NCI-H1417 (cell line): ENCODE measurements around the gene LFNG.
"Not testable (repeated sequence)": the region's sequence is repeated elsewhere in the genome, so short reads cannot be mapped to it uniquely, and the experiment has no call there.

Experiments used
- DNase-seq, 3 experiments: peaks; one replicate each; lab custom pipeline; 2025; lab: John Stamatoyannopoulos, UW

Gene LFNG

DNA sequence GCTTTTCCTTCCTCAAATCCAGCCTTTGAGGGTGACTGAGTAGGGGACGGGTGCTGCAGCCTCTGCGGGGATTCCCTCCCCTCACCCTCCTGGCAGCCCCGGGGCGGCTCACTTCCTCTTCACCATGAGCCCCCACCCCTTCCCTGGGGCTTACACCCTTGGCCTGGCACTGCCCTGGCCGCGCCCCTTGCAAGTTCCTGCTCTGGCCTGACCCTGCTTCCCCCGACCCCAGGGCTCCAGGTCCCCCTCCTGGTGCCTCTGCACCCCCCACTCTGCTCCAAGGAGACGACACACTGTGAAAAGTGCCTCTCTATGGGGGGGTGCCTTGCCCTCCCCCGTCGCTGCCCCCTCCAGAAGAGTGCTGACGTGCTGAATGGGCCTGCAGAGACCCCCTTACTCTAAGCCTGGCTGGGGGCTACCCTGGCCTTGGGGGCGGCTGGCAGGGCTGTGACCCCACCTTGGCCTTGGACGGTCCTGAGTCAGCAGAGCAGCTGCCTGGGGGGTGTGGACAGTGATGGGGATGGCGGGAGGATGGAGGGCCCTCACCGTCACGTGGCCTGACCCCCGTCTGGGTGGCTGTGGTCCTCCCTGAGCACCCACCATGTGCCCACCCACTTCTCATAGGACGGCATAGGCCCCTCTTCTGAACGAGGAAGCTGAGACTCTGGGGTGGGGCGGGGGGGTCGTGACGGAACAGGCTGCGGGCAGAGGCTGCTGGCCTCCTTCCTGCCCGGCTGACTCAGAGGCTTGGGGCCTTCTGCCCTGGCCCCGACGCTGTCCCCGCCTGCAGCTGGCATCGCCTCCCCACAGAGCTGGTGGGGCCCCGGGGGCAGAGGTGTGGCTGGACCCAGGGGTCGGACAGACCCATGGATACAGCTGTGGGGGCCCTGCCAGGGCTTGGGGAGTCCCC lies 9.8 kb downstream of the LFNG start:
- peak in 2 of 3 experiments; percentile 26 to 31 for DNase-seq

DNA sequence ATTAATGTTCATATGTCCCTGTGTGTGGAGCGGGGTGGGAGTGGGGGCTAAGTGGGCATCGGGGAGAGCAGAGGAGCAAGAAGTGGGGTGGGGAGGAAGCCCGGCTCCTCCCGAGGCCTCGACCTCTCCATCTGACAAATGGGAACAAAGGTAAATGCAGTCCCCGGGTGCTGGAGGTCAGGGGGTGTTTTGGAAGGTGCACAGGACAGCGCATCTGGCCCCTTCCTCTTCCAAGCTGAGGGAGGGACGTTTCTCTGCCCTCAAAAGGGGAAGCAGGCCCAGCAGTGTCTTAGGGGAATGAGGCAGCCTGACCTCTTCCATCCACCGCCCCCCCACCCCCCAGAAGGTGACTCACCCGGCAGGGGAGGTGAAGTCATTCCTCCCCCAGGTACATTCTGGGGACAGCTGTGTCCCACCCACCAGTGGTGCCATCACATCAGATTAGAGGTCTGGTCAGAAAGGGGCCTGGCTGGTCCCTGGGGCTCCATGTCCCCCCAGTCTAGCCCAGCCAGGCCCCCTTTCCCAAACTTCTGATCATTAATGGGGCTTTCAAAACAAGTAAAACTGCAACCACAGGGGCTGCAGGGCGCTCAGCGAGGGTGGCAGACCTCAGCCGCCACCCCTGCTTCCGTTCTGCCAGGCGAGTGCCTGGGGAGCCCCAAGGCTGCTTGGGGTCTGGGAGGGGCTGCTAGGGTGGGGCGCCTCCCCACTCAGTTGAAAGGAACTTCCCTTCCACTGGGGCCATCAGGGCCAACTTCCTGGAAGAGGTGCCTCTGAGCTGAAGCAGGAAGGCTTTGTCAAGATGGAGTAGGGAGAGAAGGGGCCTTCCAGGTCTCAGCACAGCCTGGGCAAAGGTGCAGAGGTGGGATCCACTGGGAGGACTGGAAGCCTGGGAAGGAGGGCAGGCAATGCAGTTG lies 10.8 kb downstream of the LFNG start:
- DNase-seq = peak in 2 of 3 experiments; percentile 66

DNA sequence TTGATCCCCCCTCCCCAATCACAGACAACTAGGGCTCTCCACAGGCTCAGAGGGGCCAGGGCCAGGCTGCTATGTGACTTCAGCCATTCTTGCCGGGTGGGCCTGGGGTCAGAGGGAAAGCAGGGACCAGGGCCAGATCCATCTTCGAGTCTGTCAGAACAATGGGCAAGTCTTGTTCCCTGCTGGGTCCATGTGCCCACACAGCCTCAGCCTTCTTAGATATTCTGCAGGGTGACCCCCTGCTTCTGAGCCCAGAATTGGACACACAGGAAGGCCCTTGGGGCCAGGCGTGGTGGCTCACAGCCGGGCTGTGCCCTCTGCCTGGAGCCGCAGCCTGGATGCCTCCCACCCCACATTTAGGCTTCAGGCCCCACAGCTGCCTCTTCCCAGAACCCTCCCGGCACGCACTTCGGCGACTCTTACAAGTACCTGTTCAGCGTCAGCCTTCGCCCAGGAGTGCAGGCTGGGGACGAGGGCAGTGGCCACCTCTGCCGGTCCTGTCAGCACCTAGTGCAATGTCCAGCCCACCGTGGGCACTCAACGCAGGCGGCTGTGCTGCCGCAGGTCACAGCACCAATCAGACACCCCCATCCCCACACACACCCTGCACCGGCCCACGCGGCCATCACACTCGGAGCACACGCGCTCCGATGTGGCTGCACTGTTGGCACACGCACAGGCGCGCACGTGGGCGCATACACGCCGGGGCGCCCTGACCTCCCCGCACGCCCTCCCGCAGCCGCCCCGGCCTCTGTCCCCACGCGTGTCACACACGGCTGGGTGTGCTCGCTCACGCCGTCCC lies 11.6 kb downstream of the LFNG start:
- peak; percentile 46 to 71 (median 66) for DNase-seq

DNA sequence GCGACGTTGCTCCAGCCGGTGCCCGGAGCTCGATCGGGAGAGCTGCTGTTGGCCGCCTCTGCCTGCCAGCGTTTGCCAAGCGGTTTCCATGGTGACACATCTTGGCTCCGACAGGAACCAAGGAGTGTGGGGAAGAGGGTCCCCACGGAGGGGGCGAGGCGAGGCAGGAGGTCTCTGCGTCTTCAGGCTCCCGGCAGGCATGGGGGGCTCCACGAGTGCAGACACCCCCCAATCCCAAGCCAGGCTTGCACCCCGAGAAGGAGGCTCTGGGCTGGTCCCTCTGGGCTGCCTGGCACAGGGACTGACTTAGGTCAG lies 12.2 kb downstream of the LFNG start:
- DNase-seq = peak in 2 of 3 experiments; percentile 66 to 67

DNA sequence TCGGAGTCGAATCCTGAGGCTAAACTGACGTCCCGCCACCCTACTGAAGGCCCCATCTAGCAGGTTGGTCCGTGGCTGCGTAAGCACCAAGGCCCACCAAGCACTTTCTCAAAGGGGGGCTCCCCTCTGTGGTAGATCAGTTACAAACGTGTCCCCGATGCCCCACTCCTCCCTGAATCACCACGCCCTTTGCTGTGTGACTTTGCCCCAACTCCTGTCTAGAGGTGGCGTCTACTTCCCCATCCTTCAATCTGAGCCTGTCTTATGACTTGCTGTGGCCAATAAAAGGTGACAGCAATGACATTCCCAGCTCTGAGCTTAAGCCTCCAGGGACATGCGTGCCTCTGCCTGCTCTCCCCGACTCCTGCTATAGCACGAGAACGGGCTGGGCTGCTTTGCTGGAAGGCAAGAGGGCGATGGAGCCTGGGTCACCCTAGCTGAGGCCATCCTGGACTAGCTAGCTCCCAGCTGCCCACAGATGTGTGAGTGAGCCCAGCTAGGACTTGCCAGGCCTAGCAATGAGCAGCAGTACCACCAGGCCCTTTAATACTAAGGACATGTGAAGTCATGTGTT lies 12.7 kb downstream of the LFNG start:
- DNase-seq = peak in 2 of 3 experiments; percentile 51 to 52

DNA sequence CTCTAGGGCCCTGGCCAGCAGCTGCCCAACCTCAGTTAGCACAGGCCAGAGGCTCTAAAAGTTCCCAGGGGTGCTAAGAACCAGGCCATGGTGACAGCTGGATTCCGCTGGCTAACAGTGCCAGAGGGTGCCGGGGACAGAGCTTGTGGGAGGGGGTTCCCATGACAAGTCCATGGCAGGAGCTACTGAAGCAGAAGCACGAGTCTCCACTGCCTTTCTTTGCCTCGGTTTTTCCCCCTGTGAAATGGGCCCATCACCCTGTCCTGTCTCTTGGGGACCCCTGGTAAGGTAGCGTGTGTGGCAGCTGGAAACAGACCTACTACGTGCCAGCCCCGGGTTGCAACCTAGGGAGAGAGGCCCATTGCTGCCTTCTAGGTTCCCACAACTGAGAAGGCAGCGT lies 13.2 kb downstream of the LFNG start:
- DNase-seq = peak in 1 of 3 experiments; percentile 29

DNA sequence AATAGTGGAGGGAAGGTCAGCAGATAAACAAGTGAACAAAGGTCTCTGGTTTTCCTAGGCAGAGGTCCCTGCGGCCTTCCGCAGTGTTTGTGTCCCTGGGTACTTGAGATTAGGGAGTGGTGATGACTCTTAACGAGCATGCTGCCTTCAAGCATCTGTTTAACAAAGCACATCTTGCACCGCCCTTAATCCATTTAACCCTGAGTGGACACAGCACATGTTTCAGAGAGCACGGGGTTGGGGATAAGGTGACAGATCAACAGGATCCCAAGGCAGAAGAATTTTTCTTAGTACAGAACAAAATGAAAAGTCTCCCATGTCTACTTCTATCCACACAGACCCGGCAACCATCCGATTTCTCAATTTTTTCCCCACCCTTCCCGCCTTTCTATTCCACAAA lies 14.0 kb downstream of the LFNG start:
- DNase-seq = not testable (repeated sequence)

DNA sequence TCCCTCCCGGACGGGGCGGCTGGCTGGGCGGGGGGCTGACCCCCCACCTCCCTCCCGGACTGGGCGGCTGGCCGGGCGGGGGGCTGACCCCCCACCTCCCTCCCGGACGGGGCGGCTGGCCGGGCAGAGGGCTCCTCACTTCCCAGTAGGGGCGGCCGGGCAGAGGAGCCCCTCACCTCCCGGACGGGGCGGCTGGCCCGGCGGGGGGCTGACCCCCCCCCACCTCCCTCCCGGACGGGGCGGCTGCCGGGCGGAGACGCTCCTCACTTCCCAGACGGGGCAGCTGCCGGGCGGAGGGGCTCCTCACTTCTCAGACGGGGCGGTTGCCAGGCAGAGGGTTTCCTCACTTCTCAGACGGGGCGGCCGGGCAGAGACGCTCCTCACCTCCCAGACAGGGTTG lies 14.6 kb downstream of the LFNG start:
- DNase-seq = not testable (repeated sequence)

DNA sequence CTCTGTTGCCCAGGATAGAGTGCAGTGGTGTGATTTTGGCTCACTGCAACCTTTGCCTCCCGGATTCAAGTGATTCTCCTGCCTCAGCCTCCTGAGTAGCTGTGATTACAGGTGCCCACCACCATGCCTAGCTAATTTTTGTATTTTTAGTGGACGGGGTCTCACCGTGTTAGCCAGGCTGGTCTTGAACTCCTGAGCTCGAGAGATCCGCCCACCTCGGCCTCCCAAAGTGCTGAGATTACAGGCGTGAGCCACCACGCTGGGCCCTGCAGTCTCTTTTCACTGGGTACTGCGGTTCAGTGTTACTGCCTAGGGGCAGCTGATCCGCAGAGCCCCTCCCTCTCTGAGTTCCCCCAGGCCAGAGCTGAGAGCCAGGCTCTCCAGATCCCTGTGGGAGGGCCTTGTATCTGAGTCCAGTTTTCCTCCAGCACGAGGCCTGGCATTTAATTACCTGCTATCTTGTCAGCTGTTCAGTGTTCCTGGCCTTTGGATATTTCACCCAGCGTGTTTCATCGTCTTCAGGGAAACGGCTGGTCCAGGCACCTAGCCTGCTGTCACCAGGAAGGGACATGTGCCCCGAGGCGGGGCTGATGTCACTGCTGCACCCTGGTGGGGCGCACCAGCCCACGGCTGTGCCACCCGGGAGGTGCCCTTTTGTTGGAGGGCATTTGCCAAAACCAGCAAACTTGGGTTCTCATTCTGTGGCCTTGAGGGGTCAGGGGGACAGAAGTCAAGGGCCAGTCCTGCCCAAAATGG lies 16.5 kb downstream of the LFNG start:
- DNase-seq = peak in 2 of 3 experiments; percentile 53 to 82

DNA sequence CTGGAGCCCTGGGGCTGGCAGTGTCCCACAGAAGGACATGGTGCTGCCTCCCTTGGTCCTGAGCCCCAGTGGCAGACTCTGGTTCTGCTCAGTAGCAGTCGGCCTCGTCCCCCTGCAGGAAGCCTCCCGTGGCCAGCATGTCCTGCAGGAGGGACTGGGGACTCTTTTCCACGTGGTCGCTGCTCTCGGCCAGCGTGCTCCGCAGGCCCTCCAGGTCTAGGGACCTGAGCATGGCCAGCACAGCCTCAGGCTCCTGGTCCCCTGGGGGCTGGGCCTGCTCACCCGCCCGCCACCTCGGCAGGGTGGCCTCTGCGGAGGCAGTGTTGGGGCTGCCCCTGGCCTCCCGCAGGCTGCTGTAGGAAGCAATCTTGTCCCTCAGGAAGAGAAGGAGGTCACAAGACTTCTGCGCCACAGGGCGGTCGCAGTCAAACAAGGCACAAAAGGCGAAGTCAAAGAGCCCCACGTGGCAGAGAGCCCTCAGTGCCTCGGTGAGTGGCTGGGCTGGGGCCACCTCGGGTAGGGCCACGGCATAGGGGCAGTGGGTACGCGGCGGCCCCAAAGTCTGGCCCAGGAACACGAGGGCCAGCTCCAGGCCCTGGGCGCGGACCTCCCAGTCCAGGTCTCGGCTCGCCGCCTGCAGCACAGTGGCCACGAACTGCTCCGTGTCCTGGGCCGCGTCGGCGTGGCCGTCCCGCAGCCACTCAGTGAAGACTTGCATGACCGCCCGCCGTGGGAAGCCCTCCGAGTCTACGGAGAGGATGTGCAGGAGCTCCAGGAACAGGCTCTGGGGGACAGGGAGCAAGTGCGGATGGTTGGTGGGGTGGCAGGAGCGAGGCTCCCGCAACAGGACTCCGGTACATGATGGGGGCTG lies 18.6 kb downstream of the LFNG start:
- no peak for DNase-seq

DNA sequence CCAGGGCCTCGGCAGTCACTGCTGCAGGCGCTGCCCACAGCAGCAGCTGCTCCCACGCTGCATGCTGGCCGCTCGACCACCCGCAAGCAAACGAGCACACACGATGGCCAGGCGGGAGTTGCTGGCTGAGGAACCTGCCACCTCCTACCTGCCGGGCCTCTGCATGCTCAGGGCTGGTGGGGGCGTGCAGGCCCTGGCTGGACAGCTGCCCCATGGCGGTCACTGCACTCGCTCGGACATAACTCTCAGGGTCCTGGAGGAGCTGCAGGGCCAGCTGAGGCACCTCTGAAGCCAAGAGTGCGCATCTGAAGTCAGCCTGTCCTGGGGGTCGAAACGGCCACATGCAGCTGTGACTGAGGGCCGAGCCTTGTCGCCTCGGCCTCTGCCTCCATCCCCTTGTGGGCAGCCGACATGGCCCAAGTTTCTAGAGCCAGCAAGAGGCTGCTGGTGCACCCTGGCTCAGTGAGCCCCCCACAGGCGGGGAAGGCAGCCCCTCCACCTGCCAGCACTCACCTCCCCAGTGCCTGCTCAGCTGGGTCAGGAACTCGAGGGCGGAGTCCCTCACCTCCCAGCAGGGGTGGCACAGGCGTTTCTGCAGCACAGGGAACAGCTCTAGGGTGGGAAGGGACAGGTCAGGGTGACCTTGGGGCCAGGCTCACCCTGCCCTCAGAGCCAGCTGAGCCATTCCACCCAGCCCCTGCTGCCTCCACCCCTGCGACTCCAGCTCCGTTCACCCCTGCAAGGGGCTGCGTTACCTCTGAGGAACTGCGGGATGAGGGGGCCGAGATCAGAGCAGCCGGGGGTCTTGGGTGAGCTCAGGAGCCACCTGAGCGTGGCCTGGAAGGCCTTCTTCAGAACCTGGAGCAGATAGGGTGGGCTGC lies 19.7 kb downstream of the LFNG start:
- no peak for DNase-seq

DNA sequence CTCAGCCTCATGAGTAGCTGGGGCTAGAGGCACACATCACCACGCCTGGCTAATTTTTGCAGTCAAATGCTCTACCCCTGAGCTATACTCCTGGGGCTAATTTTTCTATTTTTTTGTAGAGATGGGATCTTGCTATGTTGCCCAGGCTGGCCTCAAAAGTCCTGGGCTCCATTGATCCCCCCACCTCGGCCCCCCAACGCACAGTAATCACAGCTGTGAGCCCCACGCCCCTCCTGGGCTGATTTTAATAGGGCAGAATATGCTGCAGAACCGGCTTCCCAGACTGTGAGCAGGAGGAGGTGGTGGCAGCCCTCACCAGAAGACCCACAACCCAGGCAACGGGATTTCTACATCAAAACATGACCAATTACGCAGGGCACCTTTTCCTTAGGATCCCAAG lies 20.6 kb downstream of the LFNG start:
- DNase-seq = no peak

DNA sequence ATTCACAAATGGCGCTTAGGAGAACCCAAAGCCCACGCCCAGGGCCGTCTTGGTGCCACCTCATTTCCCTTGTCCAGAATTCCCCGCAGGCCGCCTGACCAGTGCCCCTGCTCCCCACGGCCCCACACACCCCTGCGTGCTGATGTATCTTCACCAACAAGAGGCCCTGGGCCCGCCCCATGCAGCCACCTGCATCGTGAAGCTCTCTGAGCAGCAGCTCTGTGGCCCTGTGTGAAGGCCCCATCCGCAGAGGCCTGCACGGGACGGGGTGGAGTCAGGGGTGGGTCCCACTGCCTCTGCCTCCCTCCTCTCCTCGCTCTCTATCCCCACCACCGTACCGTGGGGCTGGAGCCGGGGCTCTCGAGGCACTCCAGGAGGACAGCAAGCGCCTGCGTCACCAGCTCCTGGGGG lies 21.1 kb downstream of the LFNG start:
- DNase-seq = no peak

DNA sequence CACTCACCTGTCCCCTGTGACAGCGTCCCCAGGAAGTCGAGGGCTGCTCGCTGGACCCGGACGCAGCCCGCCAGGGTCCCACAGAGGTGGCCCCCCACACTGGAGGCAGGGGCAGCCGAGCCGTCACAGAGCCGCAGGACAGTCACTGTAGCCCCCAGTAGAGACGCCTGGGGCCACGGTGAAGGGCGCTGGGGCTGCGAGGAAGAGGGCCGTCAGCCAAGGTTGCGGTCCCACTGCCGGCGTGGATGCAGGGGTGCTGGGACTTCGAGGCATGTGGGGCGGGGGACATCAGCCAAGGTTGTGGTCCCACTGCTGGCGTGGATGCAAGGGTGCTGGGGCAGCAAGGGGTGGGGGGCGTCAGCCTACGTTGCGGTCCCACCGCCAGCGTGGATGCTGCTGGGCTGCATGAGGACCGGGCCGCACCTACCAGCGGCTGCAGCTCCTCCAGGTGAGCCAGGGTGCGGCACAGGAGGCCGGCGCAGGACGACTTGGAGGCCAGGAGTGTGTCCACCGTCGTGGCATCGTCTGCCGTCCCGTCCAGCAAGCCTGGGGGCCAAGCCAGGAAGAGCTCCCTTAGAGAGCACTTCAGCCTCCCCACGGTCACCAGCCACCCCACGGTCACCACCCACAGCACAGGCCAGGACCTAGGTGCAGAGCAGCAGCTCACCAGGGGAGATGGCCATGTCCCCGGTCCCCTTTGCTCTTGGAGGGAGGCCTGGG lies 21.9 kb downstream of the LFNG start:
- no peak for DNase-seq

DNA sequence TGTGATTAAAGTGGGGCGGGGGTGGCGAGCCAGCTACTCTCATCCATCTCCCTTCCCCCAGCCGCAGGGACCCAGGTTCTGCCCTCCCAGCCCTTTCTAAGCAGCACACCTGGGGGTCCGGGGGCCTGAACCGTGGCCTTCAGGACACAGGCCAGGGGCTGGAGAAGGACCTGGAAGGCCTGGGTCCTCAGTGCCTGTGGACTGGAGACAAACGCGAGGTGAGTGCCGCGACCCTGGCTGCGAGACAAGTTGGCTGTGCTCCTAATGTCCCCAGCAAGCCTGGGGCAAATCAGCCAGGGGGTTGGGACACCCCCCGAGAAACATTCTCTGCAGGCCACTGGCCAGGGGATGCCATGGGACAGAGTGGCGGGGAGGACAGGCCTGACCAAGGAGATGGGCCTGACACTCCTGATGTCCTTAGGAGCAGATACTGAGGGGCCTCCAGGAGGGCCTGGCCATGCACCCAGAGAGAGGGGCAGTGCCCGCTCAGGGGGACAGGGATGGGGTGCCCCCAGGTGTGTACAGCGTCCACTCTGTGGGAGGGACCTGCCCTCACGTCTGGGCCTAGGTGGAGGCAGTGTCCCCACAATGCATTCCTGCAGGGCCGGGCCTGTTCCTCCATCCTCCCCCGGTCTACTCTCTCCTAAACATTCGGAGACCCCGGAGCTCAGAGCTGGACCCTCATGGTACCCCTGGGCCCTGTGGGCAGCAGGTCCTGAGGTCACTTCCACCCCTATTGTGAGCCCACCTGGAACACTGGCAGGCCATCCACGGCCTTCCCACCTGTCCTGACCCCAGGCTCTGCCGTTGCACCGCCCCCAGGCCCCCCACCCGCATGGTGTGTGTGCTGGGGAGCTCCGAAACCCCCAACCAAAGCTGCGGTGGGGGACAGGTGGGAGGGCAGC lies 22.7 kb downstream of the LFNG start:
- DNase-seq = no peak

DNA sequence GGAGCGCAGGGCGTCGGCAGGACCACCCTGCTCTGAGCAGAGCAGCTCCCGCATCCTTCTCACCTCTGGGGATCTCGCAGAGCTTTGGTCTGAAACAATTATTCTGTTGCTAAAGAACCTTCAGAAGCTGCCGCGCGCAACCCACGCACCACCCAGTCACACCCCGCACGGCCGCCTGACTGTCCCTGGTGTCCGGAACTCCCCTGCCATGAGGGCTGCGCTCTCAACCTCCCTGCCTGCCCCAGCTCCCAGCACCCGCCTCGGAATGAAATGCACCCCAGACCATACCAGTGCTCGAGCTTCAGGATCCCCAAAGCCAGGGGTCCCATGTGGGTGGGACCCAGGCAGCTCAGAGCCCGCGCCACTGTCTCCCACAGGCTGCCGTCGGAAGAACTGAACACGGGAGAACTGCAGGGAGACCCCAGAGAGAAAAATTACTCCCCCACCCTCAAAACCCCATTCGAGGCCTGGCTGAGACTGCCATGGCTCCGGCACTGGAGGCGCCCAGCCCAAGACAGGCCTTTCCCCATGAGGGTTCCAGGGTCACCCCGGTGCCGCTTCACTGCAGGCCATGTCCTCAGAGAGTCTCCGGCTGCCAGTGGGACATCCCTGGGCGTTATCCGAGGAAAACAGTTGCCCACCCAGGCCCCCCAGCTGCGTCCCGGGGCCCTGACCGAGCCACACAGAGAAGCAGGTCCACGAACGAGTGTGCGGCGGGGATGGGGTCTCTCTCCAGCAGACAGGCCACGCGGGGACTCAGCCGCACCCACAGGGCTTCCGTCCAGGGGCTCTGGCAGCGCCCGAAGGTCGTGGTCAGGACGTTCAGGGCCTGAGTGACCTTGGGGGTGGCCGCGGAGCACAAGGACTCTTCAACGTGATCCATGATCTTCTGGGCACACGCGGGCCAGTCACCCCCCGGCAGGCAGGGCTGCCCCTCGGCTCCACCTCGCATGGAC lies 23.6 kb downstream of the LFNG start:
- DNase-seq = no peak
